Measurements from ENCODE around the gene TMEM41A. TPM values are rescaled to one million over a fixed set of nuclear protein-coding genes. Genes with fewer than 3 reads are reported as not detected.

TMEM41A gene
- total and polyA plus RNA-seq, 12 donors, result 15.8 to 112 (median 33.4) TPM

DNA sequence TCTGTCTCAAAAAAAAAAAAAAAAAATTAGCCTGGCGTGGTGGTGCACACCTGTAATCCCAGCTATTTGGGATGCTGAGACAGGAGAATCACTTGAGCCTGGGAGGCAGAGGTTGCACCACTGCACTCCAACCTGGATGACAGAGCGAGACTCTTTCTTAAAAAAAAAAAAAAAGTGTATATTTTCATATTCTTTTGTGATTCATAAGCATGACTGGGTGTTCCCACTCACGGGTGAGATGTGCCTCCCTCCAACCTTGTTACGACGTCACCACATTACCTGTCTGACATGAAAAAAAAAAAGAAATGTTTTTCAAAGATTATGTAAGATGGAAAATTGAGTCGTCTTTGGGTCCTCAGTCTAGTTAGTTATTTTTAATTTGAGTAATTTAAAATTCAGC, 56.8 kb downstream of the TMEM41A start:
- WGBS, 4 donors, result 90 to 97% (median 95%) methylated on average over 6 of the region's 6 CpGs
- Histone ChIP-seq H3K4me1 (replicated peaks in 1 of 2) (no peaks in the 10 kb centered on the region), H3K4me3 (no peak overlapping the region), H3K27ac (no peak overlapping the region), H3K36me3 (replicated peaks in 1 of 2) (no peaks in the 10 kb centered on the region), H3K27me3 (no peaks in the 10 kb centered on the region), H3K9me3 (replicated peaks in 1 of 3) (no peaks in the 10 kb centered on the region)
- DNase-seq, result no peak
- intact Hi-C loops (cut with DNase I), result no loop called here
- TF ChIP-seq, protein P1, sequence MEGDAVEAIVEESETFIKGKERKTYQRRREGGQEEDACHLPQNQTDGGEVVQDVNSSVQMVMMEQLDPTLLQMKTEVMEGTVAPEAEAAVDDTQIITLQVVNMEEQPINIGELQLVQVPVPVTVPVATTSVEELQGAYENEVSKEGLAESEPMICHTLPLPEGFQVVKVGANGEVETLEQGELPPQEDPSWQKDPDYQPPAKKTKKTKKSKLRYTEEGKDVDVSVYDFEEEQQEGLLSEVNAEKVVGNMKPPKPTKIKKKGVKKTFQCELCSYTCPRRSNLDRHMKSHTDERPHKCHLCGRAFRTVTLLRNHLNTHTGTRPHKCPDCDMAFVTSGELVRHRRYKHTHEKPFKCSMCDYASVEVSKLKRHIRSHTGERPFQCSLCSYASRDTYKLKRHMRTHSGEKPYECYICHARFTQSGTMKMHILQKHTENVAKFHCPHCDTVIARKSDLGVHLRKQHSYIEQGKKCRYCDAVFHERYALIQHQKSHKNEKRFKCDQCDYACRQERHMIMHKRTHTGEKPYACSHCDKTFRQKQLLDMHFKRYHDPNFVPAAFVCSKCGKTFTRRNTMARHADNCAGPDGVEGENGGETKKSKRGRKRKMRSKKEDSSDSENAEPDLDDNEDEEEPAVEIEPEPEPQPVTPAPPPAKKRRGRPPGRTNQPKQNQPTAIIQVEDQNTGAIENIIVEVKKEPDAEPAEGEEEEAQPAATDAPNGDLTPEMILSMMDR (IDR thresholded peaks at IDR 0.05), result no peak
- TF ChIP-seq POLR2A (IDR thresholded peaks at IDR 0.05), result no peak

DNA sequence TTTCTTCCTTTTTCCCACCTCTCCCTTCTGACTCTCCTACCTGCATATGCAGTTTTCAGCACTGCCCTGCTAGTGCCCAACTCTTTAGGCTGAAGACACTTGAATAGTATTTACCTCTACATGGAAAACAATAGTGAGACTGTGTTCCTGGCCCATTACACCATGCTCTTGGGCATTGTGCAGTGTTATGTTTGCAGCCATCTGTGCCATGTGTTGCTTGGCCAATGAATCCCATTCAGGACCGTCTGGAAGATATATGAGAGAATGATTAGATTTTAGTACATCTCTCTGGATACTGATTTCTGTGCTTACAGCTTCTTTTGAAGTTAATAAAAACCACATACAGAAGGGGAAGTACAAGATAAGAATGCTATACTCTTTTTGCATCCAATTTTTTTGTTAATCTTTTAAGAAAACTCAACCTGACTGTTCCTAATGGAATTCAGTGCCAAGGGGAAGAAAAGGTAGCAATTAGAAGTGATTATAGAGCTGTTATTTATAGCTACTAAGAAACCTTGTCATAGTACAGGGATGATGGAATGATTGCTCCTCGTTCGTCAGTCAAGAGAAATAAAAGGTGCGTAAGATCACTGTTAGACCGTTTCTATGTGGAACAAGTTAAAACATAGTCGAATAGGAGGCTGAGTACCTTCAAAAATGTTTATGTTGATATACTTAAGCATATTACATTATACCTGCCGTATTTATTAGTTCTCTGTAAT, 58.9 kb downstream of the TMEM41A start:
- TF ChIP-seq POLR2A (IDR thresholded peaks at IDR 0.05), result no peak
- TF ChIP-seq, protein P1 (IDR thresholded peaks at IDR 0.05), result no peak
- no peaks in the 10 kb centered on the region for H3K4me1 ChIP-seq (replicated peaks in 1 of 2)
- no peaks in the 10 kb centered on the region for H3K9me3 ChIP-seq (replicated peaks in 1 of 3)
- H3K27ac ChIP-seq, result no peak overlapping the region
- no peak overlapping the region for H3K4me3 ChIP-seq
- intact Hi-C loops (cut with DNase I), result no loop called here
- no peak for DNase-seq
- no peaks in the 10 kb centered on the region for H3K36me3 ChIP-seq (replicated peaks in 1 of 2)
- no peaks in the 10 kb centered on the region for H3K27me3 ChIP-seq
- whole genome bisulfite sequencing, 4 donors, result 86 to 91% (median 89%) methylated on average over 7 of the region's 7 CpGs

Other genes starting within 250 kb of the TMEM41A start
- 1 to 10 TPM; 2.4 to 7.8 (median 6.3) TPM for gene EHHADH, start 245.0 kb downstream of the TMEM41A start, total RNA-seq
- 1 to 10 TPM; 1.6 to 3.1 (median 1.7) TPM for gene EHHADH, start 245.0 kb downstream of the TMEM41A start, polyA plus RNA-seq
- 10 to 100 TPM; 32.3 to 66.0 (median 49.1) TPM for gene MAP3K13, start 135.9 kb downstream of the TMEM41A start, total RNA-seq
- 10 to 100 TPM; 30.1 to 46.8 (median 45.4) TPM for gene MAP3K13, start 135.9 kb downstream of the TMEM41A start, polyA plus RNA-seq
- gene LIPH, start 53.6 kb upstream of the TMEM41A start, total RNA-seq, result 10 to 100 TPM in 1 of 9 donors, 1 to 10 TPM in 3, under 1 TPM in 4, not detected in 1; 0.32 to 11.2 (median 0.99) TPM
- gene LIPH, start 53.6 kb upstream of the TMEM41A start, polyA plus RNA-seq, result 1 to 10 TPM in 1 of 3 donors, under 1 TPM in 2; 0.07 to 1.0 (median 0.40) TPM
- 10 to 100 TPM; 18.2 to 44.7 (median 27.7) TPM for gene SENP2, start 87.3 kb upstream of the TMEM41A start, total RNA-seq
- 10 to 100 TPM in 1 of 3 donors, 1 to 10 TPM in 2; 7.6 to 46.3 (median 9.7) TPM for gene SENP2, start 87.3 kb upstream of the TMEM41A start, polyA plus RNA-seq

Data from adrenal gland (tissue), 12 donors.